ENCODE data around the gene AIFM3. TPM values are rescaled to one million over a fixed set of nuclear protein-coding genes. Genes with fewer than 3 reads are reported as not detected.

AIFM3 gene
- total and polyA plus RNA-seq, 11 donors: 0.25 to 3.0 (median 0.49) TPM; not detected in 2

GRCh38 chr22:20965888-20966855, 883 bp upstream of the AIFM3 start:
- intact Hi-C loops (cut with DNase I): loop anchor here in 4 of 10 donors (5.0 to 10.0 kb wide), 5 partner anchors 49 to 109 kb away; partner anchors contain the start of genes CRKL (in 1 of the 4) and P2RX6 (in 1 of the 4)
- TF ChIP-seq, protein P1, sequence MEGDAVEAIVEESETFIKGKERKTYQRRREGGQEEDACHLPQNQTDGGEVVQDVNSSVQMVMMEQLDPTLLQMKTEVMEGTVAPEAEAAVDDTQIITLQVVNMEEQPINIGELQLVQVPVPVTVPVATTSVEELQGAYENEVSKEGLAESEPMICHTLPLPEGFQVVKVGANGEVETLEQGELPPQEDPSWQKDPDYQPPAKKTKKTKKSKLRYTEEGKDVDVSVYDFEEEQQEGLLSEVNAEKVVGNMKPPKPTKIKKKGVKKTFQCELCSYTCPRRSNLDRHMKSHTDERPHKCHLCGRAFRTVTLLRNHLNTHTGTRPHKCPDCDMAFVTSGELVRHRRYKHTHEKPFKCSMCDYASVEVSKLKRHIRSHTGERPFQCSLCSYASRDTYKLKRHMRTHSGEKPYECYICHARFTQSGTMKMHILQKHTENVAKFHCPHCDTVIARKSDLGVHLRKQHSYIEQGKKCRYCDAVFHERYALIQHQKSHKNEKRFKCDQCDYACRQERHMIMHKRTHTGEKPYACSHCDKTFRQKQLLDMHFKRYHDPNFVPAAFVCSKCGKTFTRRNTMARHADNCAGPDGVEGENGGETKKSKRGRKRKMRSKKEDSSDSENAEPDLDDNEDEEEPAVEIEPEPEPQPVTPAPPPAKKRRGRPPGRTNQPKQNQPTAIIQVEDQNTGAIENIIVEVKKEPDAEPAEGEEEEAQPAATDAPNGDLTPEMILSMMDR (IDR thresholded peaks at IDR 0.05): no peak
- no peak for TF ChIP-seq POLR2A (IDR thresholded peaks at IDR 0.05)
- Histone ChIP-seq H3K9me3 (no peaks in the 10 kb centered on the region), H3K36me3 (no peaks in the 10 kb centered on the region), H3K4me3 (no peak overlapping the region), H3K27me3 (peaks cover 0 to 29% (median 11%) of the 10 kb centered on the region in 9 donors), H3K27ac (no peak overlapping the region), H3K4me1 (peaks cover 0 to 21% (median 5%) of the 10 kb centered on the region in 12 donors)
- 80 to 95% (median 82%) methylated on average over 8 to 13 of the region's 13 CpGs for WGBS, 4 donors
- ATAC-seq (no peak), DNase-seq (peak in 1 of 5 donors; percentile 49)

DNA sequence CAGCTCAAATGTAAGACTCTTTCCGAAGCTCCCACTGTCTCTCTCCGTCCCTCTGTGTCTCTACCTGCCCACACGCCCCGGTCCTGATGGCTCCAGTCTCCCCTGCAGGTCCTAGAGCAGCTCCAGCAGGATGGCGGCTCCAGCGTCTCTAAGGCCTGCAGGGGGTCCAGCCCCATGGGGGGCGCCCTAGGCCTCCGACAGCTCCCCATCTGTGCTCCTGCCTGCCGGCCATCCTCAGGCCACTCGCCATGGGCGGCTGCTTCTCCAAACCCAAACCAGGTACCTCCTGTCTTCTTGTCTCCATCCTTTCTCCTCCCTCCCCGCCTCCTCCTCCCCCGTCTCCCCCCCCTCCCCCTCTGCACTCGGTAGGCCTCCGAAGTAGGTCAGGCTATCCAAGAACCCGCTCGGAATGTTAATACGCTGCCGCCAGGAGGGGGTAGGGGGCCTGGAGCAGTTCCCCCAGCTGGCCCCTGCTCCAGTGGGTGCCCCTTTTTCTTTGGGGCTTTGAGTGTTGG, 699 bp downstream of the AIFM3 start:
- Histone ChIP-seq H3K27me3 (peaks cover 0 to 27% (median 11%) of the 10 kb centered on the region in 9 donors), H3K4me1 (peaks cover 0 to 29% (median 5%) of the 10 kb centered on the region in 12 donors), H3K27ac (no peak overlapping the region), H3K36me3 (no peaks in the 10 kb centered on the region), H3K9me3 (no peaks in the 10 kb centered on the region), H3K4me3 (no peak overlapping the region)
- TF ChIP-seq, protein P1 (IDR thresholded peaks at IDR 0.05): no peak
- no peak for TF ChIP-seq POLR2A (IDR thresholded peaks at IDR 0.05)
- DNase-seq (no peak), ATAC-seq (no peak)
- WGBS, 4 donors: 54 to 67% (median 56%) methylated on average over 19 of the region's 19 CpGs
- intact Hi-C loops (cut with DNase I): loop anchor here in 4 of 10 donors (5.0 to 10.0 kb wide), 5 partner anchors 47 to 107 kb away; partner anchors contain the start of genes CRKL (in 1 of the 4) and P2RX6 (in 1 of the 4)

DNA sequence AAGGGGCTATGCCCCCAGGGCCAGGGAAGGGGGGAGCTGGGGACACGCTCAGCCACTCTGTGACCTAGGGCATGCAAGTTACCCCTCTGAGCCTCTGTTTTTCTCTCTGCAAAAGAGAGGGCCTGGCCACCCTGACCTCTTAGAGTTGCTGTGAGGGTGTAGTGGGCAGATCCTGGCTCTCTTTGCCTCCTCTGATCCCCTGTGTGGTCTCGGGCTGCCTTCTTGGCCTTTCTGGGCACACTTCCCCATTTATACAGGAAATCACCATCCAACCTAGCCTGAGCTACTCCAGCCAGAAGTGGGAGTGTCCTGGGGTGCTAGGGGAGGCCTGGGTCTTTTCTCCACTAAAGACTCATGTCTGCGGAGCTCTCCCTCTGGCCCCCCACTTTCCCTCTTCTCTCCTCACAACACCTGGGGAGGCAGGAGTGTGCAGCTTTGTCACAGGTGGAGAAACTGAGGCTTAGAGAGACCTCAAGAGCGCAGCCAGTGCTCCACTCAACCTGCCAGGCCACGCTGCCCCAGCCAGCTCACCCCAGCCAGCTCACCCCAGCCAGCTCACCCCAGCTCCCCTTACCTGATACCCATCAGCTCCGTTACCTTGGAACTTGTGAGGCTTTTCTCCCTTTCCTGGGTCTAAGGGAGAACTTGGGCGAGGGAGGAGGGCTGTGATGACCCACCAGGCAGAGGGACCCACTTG, 1.4 kb downstream of the AIFM3 start:
- Histone ChIP-seq H3K9me3 (no peaks in the 10 kb centered on the region), H3K27me3 (peaks cover 0 to 20% (median 11%) of the 10 kb centered on the region in 9 donors), H3K36me3 (no peaks in the 10 kb centered on the region), H3K27ac (peak overlapping the region in 1 of 12 donors; percentile 30), H3K4me1 (peaks cover 0 to 34% (median 5%) of the 10 kb centered on the region in 12 donors), H3K4me3 (no peak overlapping the region)
- ATAC-seq (peak in 1 of 4 donors; percentile 36), DNase-seq (no peak)
- TF ChIP-seq POLR2A (IDR thresholded peaks at IDR 0.05): no peak
- TF ChIP-seq, protein P1 (IDR thresholded peaks at IDR 0.05): no peak
- intact Hi-C loops (cut with DNase I): loop anchor here in 4 of 10 donors (5.0 to 10.0 kb wide), 5 partner anchors 46 to 106 kb away; partner anchors contain the start of genes CRKL (in 1 of the 4) and P2RX6 (in 1 of the 4)
- WGBS, 4 donors: 83 to 91% (median 88%) methylated on average over 6 to 7 of the region's 7 CpGs
